Hematopoietic multipotent progenitor cell treated with erythropoietin and hydrocortisone succinate and interleukin-3 and kit ligand, for 4 days (in vitro differentiated cells): Measurements from ENCODE around the gene FXYD2.
"Not testable (repeated sequence)": the region's sequence is repeated elsewhere in the genome, so short reads cannot be mapped to it uniquely, and the experiment has no call there.

Experiments
- DNase-seq: peaks from one replicate; pipeline ENCODE4 v3.0.0-alpha.2; 2015

FXYD2 gene

GRCh38 chr11:117819096-117820040, 5.2 kb downstream of the FXYD2 start:
- DNase-seq: peak; percentile 63

- no peak for DNase-seq
Observed at GRCh38 chr11:117818041-117818873, 6.3 kb downstream of the FXYD2 start.

- peak; percentile 81 for DNase-seq
Observed at GRCh38 chr11:117817368-117818040, 7.0 kb downstream of the FXYD2 start.

GRCh38 chr11:117816846-117817367, 7.6 kb downstream of the FXYD2 start:
- no peak for DNase-seq

GRCh38 chr11:117816151-117816741, 8.3 kb downstream of the FXYD2 start:
- DNase-seq: no peak

- peak; percentile 83 for DNase-seq
Observed at GRCh38 chr11:117815262-117815803, 9.2 kb downstream of the FXYD2 start.

GRCh38 chr11:117814766-117815261, 9.7 kb downstream of the FXYD2 start:
- DNase-seq: peak; percentile 92

- no peak for DNase-seq
Observed at GRCh38 chr11:117814204-117814765, 10.3 kb downstream of the FXYD2 start.

GRCh38 chr11:117810056-117810451, 14.5 kb downstream of the FXYD2 start:
- not testable (repeated sequence) for DNase-seq

- peak; percentile 85 for DNase-seq
Observed at GRCh38 chr11:117809236-117810055, 15.1 kb downstream of the FXYD2 start.

GRCh38 chr11:117808784-117809183, 15.8 kb downstream of the FXYD2 start:
- no peak for DNase-seq

GRCh38 chr11:117807482-117808327, 16.8 kb downstream of the FXYD2 start:
- DNase-seq: peak; percentile 84

GRCh38 chr11:117806846-117807245, 17.7 kb downstream of the FXYD2 start:
- no peak for DNase-seq

- no peak for DNase-seq
Observed at GRCh38 chr11:117805045-117805444, 19.5 kb downstream of the FXYD2 start.

- no peak for DNase-seq
Observed at GRCh38 chr11:117803896-117804295, 20.6 kb downstream of the FXYD2 start.

GRCh38 chr11:117799634-117800033, 24.9 kb downstream of the FXYD2 start:
- DNase-seq: no peak

- peak; percentile 21 for DNase-seq
Observed at GRCh38 chr11:117796872-117797529, 27.5 kb downstream of the FXYD2 start, which contains the start of gene DSCAML1. TSS of gene DSCAML1 (minus strand) at chr11:117797216. CDS start at chr11:117797079, 137 bp downstream.

GRCh38 chr11:117796456-117796871, 28.1 kb downstream of the FXYD2 start:
- no peak for DNase-seq
